A549 (cell line): ENCODE measurements around the gene SGO2.

ENCODE experiments used
- BHLHE40 ChIP-seq: IDR thresholded peaks from 2 replicates; pipeline ENCODE4 v1.6.1; 2012; ENCODE audit warnings: low read depth, low read length, inconsistent platforms
- CTCF ChIP-seq: fragments of >200 bp; sonication (Bioruptor Twin); formaldehyde crosslinking; IDR thresholded peaks from 3 replicates; pipeline ENCODE4 v1.5.1; 2016
- FOXS1 ChIP-seq: fragments of 250-450 bp; sonication (Bioruptor Pico); IDR thresholded peaks from 2 replicates; pipeline ENCODE4 v1.5.0; 2020; ENCODE audit warnings: mild to moderate bottlenecking, moderate library complexity
- JUN ChIP-seq, 2 experiments: fragments of >200 bp; sonication (Bioruptor Twin); formaldehyde crosslinking; IDR thresholded peaks; 2 replicates in 1 of 2; 3 replicates in 1 of 2; pipeline ENCODE4 v1.6.1; 2016 to 2017
- NR3C1 ChIP-seq: fragments of >200 bp; sonication (Bioruptor Twin); formaldehyde crosslinking; IDR thresholded peaks from 3 replicates; pipeline ENCODE4 v1.6.1; 2017
- POLR2A ChIP-seq: IDR thresholded peaks from 2 replicates; pipeline ENCODE4 v1.6.1; 2012; ENCODE audit warnings: mild to moderate bottlenecking, low read length
- REST ChIP-seq: fragments of 200-600 bp; sonication (generic); IDR thresholded peaks from 2 replicates; pipeline ENCODE4 v1.6.1; 2016; ENCODE audit warnings: antibody characterized with exemption, mild to moderate bottlenecking, moderate library complexity
- RFX5 ChIP-seq: fragments of 450-650 bp; IDR thresholded peaks from 2 replicates; pipeline ENCODE4 v1.7.1; 2014; ENCODE audit warnings: antibody characterized with exemption, mild to moderate bottlenecking, moderate library complexity
- TF ChIP-seq, protein P1 (sequence below): fragments of 250-450 bp; sonication (Bioruptor Pico); IDR thresholded peaks from 2 replicates; pipeline ENCODE4 v1.5.0; 2021; ENCODE audit warnings: mild to moderate bottlenecking, moderate library complexity, borderline replicate concordance

- TF ChIP-seq CTCF (no peak), REST (no peak), FOXS1 (CRISPR knock-in tag) (no peak), JUN (IDR thresholded peaks at IDR 0.05) (no peak), RFX5 (no peak), POLR2A (no peak), BHLHE40 (no peak), NR3C1 (no peak)
- TF ChIP-seq, protein P1, sequence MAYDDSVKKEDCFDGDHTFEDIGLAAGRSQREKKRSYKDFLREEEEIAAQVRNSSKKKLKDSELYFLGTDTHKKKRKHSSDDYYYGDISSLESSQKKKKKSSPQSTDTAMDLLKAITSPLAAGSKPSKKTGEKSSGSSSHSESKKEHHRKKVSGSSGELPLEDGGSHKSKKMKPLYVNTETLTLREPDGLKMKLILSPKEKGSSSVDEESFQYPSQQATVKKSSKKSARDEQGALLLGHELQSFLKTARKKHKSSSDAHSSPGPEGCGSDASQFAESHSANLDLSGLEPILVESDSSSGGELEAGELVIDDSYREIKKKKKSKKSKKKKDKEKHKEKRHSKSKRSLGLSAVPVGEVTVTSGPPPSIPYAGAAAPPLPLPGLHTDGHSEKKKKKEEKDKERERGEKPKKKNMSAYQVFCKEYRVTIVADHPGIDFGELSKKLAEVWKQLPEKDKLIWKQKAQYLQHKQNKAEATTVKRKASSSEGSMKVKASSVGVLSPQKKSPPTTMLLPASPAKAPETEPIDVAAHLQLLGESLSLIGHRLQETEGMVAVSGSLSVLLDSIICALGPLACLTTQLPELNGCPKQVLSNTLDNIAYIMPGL: no peak
Measured at GRCh38 chr2:200525551-200525881, 491 bp upstream of the SGO2 start.
